ENCODE results near the gene NKAIN4.
A peak's percentile ranks its signal among the peaks of the same experiment; 100 is the strongest.

NKAIN4 gene

GRCh38 chr20:63219866-63220521 lies 34.3 kb downstream of the NKAIN4 start:
- DNase-seq (ENCODE audit: low read depth in 2 of 2) = no peak

GRCh38 chr20:63219447-63219821 lies 34.8 kb downstream of the NKAIN4 start:
- DNase-seq (ENCODE audit: low read depth in 2 of 2) = no peak

GRCh38 chr20:63218701-63219446 lies 35.4 kb downstream of the NKAIN4 start:
- no peak for DNase-seq (ENCODE audit: low read depth in 2 of 2)

GRCh38 chr20:63217706-63218105 lies 36.6 kb downstream of the NKAIN4 start:
- no peak for DNase-seq (ENCODE audit: low read depth in 2 of 2)

DNA sequence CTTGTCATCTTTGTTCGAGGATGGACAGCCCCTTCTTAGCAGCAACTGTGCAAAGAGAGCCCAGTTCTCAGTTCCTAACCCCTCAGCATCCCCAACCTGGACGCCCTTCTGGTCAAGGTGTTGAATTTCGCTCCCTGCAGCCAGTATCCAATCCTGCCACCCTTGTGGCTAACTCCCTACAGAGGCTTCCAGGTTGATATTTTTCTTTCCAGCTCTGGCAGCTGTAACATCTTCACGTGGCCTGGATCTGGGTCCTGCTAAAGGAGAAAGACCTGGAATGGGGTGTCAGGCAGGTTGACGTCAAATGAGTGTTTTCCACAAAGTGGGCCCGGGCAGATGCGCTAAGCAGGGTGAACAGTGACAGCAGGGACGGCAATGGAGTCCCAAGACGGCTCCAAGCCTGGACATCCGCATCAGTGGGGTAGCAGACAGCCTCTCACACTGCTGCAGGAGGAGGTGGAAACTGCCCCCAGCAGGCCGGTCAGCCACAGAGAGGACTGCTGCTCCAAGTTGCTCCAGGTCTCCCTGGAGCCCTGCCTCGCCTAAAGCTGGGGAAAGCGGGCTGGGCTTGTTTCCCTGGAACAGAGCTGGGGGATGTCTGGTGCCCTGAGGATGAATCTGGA lies 37.3 kb downstream of the NKAIN4 start:
- DNase-seq (ENCODE audit: low read depth in 2 of 2) = no peak

GRCh38 chr20:63216041-63216848 lies 38.0 kb downstream of the NKAIN4 start, which contains the start of gene YTHDF1:
Gene YTHDF1 (minus strand): TSS chr20:63216131. CDS start chr20:63215892, 239 bp downstream.
- peak; percentile 90 to 91 for DNase-seq (ENCODE audit: low read depth in 2 of 2)

- DNase-seq (ENCODE audit: low read depth in 2 of 2) = no peak
Observed at GRCh38 chr20:63215101-63216040, 38.9 kb downstream of the NKAIN4 start.

DNA sequence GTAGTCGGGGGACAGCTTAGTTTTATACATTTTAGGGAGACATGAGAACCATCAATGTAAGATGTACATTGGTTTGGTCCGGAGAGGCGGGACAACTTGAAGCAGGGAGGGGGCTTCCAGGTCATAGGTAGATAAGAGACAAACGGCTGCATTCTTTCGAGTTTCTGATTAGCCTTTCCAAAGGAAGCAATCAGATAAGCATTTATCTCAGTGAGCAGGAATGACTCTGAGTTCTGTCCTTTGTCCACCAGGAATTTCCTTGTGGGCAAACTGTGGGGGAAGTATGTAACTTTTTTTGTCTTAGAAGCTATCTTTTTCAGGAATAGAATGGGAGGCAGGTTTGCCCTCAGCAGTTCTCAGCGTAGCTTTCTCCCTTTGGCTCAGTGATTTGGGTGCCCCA lies 39.7 kb downstream of the NKAIN4 start:
- no peak for DNase-seq (ENCODE audit: low read depth in 2 of 2)

- DNase-seq (ENCODE audit: low read depth in 2 of 2) = no peak
Observed at GRCh38 chr20:63212792-63213191, 41.5 kb downstream of the NKAIN4 start.

DNA sequence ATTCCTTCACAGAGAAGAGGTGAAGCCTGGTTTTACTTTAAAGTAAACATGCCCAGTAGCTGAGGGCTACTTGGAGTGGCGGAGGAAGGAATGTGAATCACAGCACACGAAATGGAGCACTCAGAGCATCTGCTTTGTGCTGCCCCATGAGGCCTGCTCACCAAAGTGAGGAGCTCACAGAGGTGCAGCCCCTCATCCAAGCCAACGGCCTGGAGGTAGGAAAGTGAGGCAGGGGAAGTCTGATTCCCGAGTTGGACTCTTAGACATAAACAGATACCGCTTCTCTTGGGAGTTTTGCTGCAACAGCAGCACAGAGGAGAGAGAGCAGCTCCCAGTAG lies 41.9 kb downstream of the NKAIN4 start:
- DNase-seq (ENCODE audit: low read depth in 2 of 2) = no peak

GRCh38 chr20:63210011-63210605 lies 44.2 kb downstream of the NKAIN4 start:
- DNase-seq (ENCODE audit: low read depth in 2 of 2) = no peak

DNA sequence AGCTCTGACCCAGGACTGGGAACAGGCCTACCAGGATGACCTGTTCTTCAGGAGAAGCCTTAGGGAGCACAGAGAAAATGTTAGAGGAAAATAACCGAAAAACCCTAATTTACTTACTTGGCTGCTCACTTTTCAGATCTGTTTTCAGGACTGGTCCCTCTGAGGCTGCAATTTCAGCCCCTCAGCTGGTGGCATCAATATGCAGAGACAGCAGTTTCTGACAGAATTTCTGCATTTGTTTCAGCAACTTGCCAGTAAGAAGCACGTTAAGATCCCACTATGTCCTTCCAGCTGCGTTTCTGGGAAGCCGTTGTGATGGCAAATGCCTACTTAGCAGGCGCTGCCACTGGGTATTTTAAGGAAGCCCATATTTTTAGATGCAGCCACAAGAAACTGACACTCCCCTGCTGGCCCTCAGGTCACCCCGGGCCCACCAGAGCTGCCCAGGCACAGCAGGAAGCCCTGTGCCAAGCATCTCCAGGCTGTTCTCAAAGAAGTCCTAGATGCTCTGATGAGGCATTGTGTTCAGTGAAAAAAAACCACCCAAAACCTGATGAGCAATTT lies 45.8 kb downstream of the NKAIN4 start:
- DNase-seq (ENCODE audit: low read depth in 2 of 2) = no peak

DNA sequence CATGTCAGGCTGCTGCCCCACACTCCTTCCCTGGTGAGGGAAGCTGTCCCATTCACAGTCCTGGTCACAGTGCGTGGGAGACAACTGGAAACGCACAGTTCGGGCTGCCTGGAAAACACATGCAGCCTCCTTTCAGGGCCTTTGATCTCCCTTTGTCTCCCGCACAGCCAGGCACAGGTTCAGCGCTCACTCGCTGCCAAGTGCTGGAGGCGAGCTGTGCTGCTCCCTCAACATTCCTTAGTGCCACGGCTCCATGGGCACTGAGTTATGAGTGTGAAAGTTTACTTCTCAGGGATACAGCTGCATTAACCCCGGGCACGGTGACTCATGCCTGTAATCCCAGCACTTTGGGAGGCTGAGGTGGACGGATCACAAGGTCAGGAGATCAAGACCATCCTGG lies 47.4 kb downstream of the NKAIN4 start:
- DNase-seq (ENCODE audit: low read depth in 2 of 2) = no peak

DNA sequence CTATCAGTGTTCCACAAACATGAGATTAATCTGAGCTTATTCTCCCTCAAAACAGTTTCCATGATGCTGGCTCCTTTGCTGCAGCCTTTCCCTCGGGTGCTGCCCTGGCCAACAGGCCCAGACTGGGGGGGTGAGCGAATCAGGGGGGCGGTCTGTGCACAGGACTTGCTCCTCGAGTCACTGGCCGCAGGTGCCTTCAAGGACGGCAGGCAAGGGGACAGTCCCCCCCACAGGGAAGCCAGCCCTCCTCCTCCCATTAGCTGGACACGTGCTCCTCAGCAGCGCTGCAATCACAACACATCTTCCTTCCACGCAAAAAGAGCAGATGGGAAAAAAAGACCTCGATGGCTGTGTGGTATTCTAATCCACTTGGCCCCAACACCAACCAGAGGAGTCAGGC lies 48.4 kb downstream of the NKAIN4 start:
- no peak for DNase-seq (ENCODE audit: low read depth in 2 of 2)

DNA sequence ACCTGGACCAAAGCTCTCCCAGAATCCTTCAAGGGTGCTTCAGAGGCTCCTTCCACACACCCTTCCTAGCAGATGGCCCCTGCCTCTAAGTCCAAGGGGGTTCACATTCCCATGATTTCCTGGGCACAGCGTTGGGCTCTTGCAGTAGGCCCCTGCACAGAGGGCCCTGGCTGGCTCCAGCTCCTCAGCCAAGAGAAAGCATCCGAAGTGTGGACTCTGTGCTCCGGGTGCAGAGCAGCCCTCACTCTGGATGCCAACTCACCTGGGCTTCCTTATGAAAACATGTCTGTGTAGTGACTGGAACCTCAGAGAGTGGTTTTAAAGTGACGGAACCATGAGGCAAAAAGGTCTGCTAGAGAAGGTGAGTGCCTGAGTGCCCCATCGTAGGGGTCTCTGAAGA lies 49.9 kb downstream of the NKAIN4 start:
- no peak for DNase-seq (ENCODE audit: low read depth in 2 of 2)

- DNase-seq (ENCODE audit: low read depth in 2 of 2) = no peak
Observed at GRCh38 chr20:63202811-63203526, 51.3 kb downstream of the NKAIN4 start.

DNA sequence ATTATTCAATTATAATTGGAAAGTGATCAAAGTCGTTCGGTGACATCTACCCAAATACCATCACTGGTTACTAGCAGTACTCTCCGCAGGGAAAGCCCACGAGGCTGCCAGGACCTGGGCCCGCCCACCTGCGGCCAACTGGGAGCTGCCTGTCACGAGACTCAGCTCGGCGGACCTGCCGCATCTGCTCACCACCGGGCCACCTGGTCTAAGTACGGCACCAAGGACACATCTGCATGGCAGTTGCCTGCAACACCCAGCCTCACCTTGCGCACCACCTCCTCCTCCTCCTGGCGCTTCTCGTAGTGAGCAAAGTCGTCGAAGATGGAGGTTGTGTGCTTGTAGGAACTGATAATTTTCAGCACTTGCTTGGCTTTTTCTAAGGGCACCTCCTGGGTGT lies 52.2 kb downstream of the NKAIN4 start:
- no peak for DNase-seq (ENCODE audit: low read depth in 2 of 2)

GRCh38 chr20:63198606-63199005 lies 55.7 kb downstream of the NKAIN4 start:
- DNase-seq (ENCODE audit: low read depth in 2 of 2) = no peak

DNA sequence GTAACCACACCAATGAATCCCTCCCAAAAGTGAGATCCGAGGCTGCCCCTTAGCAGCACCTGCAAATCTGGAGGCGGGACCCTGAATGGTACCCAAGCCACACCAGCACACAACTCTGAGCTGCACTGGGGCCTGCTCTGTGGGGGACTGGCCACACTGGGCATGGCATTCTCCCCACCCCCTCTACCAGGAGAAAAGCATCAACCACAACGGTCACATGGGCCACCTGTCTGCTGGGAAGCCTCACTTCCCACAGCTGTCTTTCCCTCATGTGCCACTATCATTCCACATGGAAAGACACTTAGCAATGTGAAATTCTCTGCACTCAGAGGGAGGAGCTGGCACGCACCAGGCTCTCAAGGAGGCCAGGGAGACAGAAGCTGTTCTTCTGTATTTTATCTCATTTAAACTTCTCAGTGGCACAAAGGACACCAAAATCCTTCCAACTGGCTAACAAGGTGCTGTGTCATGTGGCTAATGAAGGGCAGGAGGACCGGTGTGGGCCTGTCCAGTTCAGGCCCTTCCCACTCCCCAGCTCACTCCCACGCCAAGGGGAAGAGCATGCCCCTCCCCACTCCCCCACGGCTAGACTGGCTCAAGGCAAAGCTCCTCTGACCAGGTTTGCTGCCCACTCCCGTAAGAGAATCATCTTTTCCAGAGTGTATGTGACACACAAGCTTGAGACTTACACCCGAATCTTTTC lies 57.3 kb downstream of the NKAIN4 start:
- DNase-seq (ENCODE audit: low read depth in 2 of 2) = no peak

All from activated CD8-positive, alpha-beta memory T cell treated with anti-CD3 and anti-CD28 coated beads for 4 hours (primary cell).